Fibroblast of lung (primary cell): ENCODE results near the gene TSPAN31.

Source experiments
- CTCF ChIP-seq, 2 donors: IDR thresholded peaks in 1 of 2; conservative IDR thresholded peaks in 1 of 2; 1 replicate in 1 of 2; 2 replicates in 1 of 2; pipeline ENCODE4 v1.5.1; 2011 to 2012; ENCODE audit warnings: low read length in 2 of 2, control low read depth in 1 of 2, inconsistent platforms in 1 of 2, low read depth in 1 of 2, mild to moderate bottlenecking in 1 of 2
- EZH2 ChIP-seq: IDR thresholded peaks from 2 replicates; pipeline ENCODE4 v1.5.1; 2012; ENCODE audit warnings: low read length, control low read depth, mild to moderate bottlenecking; ENCODE audit errors: missing control alignments

DNA sequence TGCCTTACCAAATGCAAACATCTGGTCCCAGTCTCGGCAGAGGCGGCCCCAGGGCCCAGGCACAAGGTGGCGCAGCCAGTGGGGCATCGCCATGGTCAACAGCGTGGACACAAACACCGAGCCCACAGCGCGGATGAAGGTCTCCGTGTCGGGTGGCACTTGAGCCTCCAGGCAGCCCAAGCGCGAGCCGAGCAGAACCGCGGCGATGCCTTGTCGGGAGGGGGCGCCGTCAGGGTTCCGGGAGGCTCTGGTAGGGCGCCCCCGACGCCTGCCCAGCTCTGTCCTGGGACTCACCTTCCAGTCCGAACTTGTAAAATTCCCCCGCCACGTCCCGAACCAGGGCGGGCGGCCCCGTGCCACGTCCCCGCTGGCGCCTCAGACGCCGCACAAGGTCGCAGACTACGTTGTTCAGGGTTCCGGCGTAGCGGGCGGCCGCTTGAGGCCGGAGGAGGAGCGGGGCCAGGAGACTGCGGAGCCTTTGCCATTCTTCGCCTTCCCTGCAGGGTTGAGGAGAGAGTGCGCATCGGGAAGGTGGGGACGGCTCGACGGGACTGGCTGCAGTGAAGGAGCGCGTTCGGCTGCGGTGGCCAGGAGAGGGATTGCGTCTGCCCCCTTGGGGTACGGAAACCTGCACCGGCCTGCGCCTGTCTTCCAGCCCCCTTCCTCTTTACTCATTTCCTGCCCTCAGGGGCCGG, 20.3 kb downstream of the TSPAN31 start:
- TF ChIP-seq EZH2 (peak; percentile 86), CTCF (conservative IDR thresholded peaks at IDR 0.05 in 1 of 2, IDR thresholded peaks at IDR 0.05 in 1 of 2; ENCODE audit: low read depth in 1 of 2, low read length in 2 of 2) (peak; percentile 21 to 24)
